SW 1271 (cell line): ENCODE results near the gene NOMO2.
"Not testable (repeated sequence)": the region's sequence is repeated elsewhere in the genome, so short reads cannot be mapped to it uniquely, and the experiment has no call there.

Experiments used
- DNase-seq, 2 experiments: peaks; one replicate each; lab custom pipeline; 2025; lab: John Stamatoyannopoulos, UW

Gene NOMO2

GRCh38 chr16:18522637-18523036 lies 39.3 kb downstream of the NOMO2 start:
- not testable (repeated sequence) for DNase-seq

- not testable (repeated sequence) for DNase-seq
These were observed 40.3 kb downstream of the NOMO2 start for GRCh38 chr16:18521445-18522181.

DNA sequence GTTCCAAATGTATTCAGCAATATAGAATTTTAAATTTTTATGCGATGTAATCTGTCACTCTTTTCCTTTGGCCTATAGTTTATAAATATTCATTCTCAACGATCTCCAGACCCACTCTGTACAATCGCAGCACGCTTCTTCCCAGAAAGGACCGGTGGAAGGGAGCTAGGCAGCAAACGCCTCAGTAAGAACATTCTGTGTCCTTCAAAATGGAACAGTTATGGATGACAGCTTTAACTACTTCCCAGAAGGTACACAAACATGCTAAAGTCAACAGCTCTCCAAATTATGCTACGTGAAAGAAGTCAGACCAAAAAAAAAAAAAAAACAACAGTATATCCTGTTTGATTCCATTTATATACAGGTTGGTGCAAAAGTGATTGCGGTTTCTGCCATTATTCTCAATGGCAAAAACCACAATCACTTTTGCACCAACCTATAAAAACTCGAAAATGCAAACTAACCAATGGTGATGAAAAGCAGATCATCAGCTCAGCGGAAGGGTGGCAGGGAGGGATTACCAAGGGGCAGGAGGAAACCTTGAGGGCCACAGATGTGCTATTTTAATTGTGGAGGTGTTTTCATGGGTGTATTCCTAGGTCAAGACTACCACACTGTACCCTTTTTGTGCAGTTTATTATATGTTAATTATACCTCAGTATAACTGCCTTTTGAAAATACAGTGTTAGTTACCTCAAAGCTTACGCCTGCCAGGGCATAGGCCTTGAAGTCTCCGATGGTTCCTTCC lies 43.2 kb downstream of the NOMO2 start:
- DNase-seq: not testable (repeated sequence)

GRCh38 chr16:18498430-18498829 lies 63.5 kb downstream of the NOMO2 start:
- not testable (repeated sequence) for DNase-seq

DNA sequence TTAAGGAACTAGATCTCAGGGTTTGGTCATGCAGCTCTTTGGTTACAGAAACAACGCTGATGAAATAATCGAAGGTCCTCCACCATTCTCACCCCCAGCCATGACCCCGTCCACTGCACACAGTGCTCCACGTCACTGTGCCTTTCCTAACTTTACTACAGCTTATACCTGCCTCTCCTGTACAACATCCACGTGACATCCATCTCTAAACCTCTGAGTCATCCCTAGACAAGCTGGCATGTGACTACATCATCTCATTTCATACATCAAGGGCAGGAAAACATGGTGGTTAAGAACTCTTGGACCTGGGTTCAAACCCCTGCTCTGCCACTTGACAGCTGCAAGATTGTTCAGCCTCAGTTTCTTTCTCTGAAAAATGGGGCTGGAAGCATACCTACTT lies 64.9 kb downstream of the NOMO2 start:
- not testable (repeated sequence) for DNase-seq

DNA sequence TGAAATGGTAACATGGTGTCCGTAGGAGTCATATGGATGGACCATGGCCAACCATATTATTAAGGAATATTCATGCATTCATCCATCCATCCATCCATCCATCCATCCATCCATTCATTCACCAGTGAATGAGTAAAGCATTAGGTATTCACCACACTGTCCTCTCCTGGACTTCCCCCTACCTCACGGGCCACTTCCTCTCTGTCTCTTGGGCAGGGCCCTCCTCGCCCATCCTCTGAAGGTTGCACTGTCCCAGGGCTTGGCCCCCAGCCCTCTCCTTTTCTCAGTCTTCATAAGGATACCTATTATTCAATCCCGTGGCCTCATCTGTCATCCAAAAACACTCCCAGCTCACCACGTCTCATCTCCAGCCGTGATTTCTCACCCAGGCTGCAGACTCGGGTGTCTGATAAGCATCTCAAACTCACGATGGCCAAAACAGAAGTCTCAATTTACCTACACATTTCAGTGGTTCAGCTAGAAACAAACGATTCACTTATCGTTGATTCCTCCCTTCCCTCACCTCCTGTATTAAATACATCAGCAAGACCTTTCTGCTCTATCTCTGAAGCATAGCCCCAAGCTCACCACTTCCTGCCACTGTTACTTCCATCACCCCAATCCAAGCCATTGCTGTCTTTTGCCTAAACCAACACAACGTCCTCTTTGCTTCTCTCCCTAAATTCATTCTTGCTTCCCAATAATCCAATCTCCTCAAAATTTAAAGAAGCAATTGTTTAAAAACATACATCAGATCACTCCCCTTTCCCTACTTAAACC lies 69.6 kb downstream of the NOMO2 start:
- DNase-seq: not testable (repeated sequence)

- DNase-seq: not testable (repeated sequence)
These were observed 125.9 kb downstream of the NOMO2 start for GRCh38 chr16:18436025-18436424.

DNA sequence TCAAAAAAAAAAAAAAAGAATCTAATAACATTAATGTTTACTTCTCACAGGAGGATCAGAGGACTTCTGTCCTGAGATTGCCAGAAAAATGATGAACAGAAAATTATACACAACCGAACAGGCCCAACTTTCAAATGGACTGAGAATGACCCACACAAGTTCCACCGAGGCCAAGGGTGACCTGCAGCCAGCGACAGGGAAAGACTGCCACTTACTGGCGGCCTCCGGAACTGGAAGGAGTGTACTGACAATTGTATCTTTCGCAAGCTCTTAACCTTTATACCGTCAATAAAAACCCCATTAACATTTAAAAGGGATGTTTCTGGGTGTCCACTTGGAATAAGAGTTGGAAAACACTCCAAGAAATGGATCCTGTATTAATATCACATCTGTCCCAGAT lies 146.1 kb downstream of the NOMO2 start:
- DNase-seq: not testable (repeated sequence)

DNA sequence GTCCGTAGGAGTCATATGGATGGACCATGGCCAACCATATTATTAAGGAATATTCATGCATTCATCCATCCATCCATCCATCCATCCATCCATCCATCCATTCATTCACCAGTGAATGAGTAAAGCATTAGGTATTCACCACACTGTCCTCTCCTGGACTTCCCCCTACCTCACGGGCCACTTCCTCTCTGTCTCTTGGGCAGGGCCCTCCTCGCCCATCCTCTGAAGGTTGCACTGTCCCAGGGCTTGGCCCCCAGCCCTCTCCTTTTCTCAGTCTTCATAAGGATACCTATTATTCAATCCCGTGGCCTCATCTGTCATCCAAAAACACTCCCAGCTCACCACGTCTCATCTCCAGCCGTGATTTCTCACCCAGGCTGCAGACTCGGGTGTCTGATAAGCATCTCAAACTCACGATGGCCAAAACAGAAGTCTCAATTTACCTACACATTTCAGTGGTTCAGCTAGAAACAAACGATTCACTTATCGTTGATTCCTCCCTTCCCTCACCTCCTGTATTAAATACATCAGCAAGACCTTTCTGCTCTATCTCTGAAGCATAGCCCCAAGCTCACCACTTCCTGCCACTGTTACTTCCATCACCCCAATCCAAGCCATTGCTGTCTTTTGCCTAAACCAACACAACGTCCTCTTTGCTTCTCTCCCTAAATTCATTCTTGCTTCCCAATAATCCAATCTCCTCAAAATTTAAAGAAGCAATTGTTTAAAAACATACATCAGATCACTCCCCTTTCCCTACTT lies 152.2 kb downstream of the NOMO2 start:
- not testable (repeated sequence) for DNase-seq

DNA sequence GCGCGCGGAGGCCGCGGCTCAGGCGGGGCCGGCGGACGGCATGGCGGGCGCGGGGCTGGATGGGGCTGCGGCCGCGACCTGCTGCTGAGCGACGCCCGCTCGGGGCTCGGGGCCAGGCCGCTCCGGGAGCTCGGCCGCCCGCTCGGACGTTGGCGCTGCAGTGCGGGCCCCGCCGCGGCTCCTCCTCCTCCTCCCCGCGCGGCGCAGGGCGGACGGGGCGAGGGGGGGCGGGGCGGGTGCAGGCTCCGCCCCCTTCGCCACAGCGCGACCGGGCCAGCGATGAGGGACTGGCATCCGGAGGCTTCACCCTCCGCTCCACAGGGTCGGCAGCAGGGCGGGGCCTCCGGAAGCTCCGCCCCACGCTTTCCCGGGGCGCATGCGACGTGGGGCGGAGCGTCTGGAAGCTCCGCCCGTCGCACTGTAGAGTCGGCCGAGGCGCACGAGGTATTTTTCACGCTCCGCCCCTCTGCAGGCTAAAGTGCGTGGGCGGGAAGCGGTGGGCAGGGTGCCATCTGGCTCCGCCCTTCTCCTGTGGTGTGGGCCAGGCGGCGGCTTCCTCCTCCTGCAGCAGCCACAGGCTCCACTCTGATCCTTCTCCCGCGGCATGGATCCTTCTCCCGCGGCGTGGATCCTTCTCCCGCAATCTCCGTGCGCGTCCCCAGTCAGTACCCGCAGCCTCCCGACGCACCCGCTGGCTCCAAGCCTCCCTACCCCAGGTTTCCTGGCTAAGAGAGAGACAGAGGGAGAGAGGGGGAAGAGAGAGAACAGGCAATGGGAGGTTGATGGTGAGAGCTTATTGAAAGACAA lies 159.8 kb downstream of the NOMO2 start:
- not testable (repeated sequence) for DNase-seq

GRCh38 chr16:18401159-18401558 lies 160.7 kb downstream of the NOMO2 start:
- not testable (repeated sequence) for DNase-seq

GRCh38 chr16:18394363-18394762 lies 167.5 kb downstream of the NOMO2 start:
- not testable (repeated sequence) for DNase-seq

GRCh38 chr16:18387767-18388166 lies 174.1 kb downstream of the NOMO2 start:
- not testable (repeated sequence) for DNase-seq

DNA sequence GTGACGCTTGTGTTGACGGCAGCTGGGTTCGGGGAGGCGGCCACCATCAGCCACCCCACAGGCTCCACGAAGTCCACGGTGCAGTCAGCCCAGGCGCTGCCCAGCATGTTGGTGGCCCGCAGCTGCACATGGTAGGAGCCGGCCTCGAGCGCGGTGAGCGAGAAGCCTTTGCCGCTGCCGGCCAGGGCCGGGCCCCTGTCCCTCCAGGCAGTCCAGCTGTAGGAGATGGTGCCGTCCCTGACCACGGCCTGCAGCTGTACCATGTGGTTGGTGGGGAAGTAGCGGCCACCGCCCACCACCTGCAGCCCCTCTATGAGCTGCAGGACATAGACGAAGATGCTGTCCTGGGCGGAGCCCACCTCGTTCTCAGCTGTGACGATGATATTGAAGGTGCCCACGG lies 175.4 kb downstream of the NOMO2 start:
- DNase-seq: not testable (repeated sequence)

GRCh38 chr16:18385285-18385684 lies 176.6 kb downstream of the NOMO2 start:
- not testable (repeated sequence) for DNase-seq

DNA sequence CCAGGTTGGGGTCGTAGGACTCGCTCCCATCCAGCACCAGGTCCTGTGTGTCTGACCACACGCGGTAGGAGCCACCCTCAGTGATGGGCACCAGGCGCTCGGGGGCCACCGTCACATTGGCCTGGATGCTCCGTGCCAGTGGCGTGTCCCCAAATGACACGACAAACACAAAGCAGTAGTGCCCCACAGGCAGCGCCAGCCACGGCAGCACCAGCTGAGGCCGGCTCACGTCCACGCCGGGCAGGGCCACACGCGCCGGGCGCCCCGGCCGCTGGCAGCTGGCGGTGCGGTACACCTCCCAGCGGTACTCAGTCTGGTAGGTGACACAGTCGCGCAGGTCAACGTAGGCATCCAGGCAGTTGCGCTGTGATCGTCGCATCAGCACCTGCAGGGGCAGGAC lies 177.0 kb downstream of the NOMO2 start:
- not testable (repeated sequence) for DNase-seq

- not testable (repeated sequence) for DNase-seq
These were observed 177.7 kb downstream of the NOMO2 start for GRCh38 chr16:18384098-18384636.

GRCh38 chr16:18382696-18383095 lies 179.2 kb downstream of the NOMO2 start:
- not testable (repeated sequence) for DNase-seq
